Effector memory CD4-positive, alpha-beta T cell (primary cell): ENCODE data around the gene GRHL1.

ENCODE experiments used
- DNase-seq, 3 donors: peaks; one replicate each; pipeline ENCODE4 v3.0.0-alpha.2; 2020
- H3K27ac ChIP-seq: 2 replicates; pipeline ENCODE4 v1.7.0; 2013; ENCODE audit warnings: mild to moderate bottlenecking, low read length, moderate library complexity; ENCODE audit not compliant: insufficient read depth, poor library complexity, severe bottlenecking
- H3K27me3 ChIP-seq: replicated peaks from 2 replicates; pipeline ENCODE4 v1.7.0; 2013; ENCODE audit warnings: mild to moderate bottlenecking, low read length; ENCODE audit not compliant: insufficient read depth, control insufficient read depth, poor library complexity, severe bottlenecking
- H3K36me3 ChIP-seq: 2 replicates; pipeline ENCODE4 v1.7.0; 2013; ENCODE audit warnings: mild to moderate bottlenecking, low read length, moderate library complexity; ENCODE audit not compliant: control insufficient read depth, insufficient read depth
- H3K4me1 ChIP-seq: 2 replicates; pipeline ENCODE4 v1.7.0; 2013; ENCODE audit warnings: low read length, mild to moderate bottlenecking; ENCODE audit not compliant: control insufficient read depth, insufficient read depth, poor library complexity, severe bottlenecking
- H3K4me3 ChIP-seq: 2 replicates; pipeline ENCODE4 v1.7.0; 2013; ENCODE audit warnings: low read length, low read depth, mild to moderate bottlenecking; ENCODE audit not compliant: insufficient read depth, poor library complexity, severe bottlenecking
- H3K9me3 ChIP-seq: 2 replicates; pipeline ENCODE4 v1.7.0; 2013; ENCODE audit warnings: mild to moderate bottlenecking, low read length, moderate library complexity; ENCODE audit not compliant: control insufficient read depth

GRHL1 gene

GRCh38 chr2:9992427-9993187 is 41.1 kb downstream of the GRHL1 start:
- DNase-seq: no peak
- Histone ChIP-seq H3K9me3 (no peaks in the 10 kb centered on the region), H3K4me3 (no peak overlapping the region), H3K27ac (no peak overlapping the region), H3K4me1 (no peaks in the 10 kb centered on the region), H3K36me3 (no peaks in the 10 kb centered on the region), H3K27me3 (no peaks in the 10 kb centered on the region)

GRCh38 chr2:9993488-9994165 is 42.1 kb downstream of the GRHL1 start:
- Histone ChIP-seq H3K27me3 (no peaks in the 10 kb centered on the region), H3K9me3 (no peaks in the 10 kb centered on the region), H3K36me3 (no peaks in the 10 kb centered on the region), H3K4me1 (no peaks in the 10 kb centered on the region), H3K4me3 (no peak overlapping the region), H3K27ac (no peak overlapping the region)
- no peak for DNase-seq

DNA sequence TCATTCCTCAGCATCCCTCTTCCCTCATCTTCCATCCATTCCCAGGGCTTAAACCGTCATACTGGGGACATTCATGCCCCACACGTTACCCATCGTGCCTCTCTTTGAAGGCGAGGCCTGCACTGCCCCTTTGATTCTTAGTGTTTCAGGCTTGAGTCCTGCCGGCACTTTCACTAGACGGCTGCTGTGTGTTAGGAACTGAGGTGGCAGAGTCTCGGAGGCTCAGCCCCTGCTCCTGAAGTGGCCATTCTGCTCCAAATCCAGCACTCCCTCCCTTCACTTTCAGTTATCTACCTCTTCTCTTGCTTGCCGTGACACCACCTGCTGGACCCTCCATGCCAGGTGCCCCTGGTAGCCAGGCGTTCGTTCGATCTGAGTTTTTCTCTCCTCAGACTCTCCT is 43.0 kb downstream of the GRHL1 start:
- Histone ChIP-seq H3K36me3 (no peaks in the 10 kb centered on the region), H3K4me1 (no peaks in the 10 kb centered on the region), H3K9me3 (no peaks in the 10 kb centered on the region), H3K27me3 (no peaks in the 10 kb centered on the region), H3K27ac (no peak overlapping the region), H3K4me3 (no peak overlapping the region)
- no peak for DNase-seq

GRCh38 chr2:9995059-9995458 is 43.6 kb downstream of the GRHL1 start:
- DNase-seq: no peak
- no peaks in the 10 kb centered on the region for H3K36me3 ChIP-seq
- no peak overlapping the region for H3K27ac ChIP-seq
- no peaks in the 10 kb centered on the region for H3K9me3 ChIP-seq
- H3K4me3 ChIP-seq: no peak overlapping the region
- H3K27me3 ChIP-seq: no peaks in the 10 kb centered on the region
- H3K4me1 ChIP-seq: no peaks in the 10 kb centered on the region

GRCh38 chr2:9996321-9996720 is 44.8 kb downstream of the GRHL1 start:
- no peaks in the 10 kb centered on the region for H3K9me3 ChIP-seq
- no peak overlapping the region for H3K27ac ChIP-seq
- no peaks in the 10 kb centered on the region for H3K36me3 ChIP-seq
- no peak for DNase-seq
- no peaks in the 10 kb centered on the region for H3K27me3 ChIP-seq
- H3K4me3 ChIP-seq: no peak overlapping the region
- H3K4me1 ChIP-seq: no peaks in the 10 kb centered on the region

- DNase-seq: no peak
- no peak overlapping the region for H3K4me3 ChIP-seq
- no peaks in the 10 kb centered on the region for H3K36me3 ChIP-seq
- H3K27ac ChIP-seq: no peak overlapping the region
- H3K27me3 ChIP-seq: no peaks in the 10 kb centered on the region
- no peaks in the 10 kb centered on the region for H3K4me1 ChIP-seq
- no peaks in the 10 kb centered on the region for H3K9me3 ChIP-seq
These were observed 46.4 kb downstream of the GRHL1 start for GRCh38 chr2:9997936-9998335.

DNA sequence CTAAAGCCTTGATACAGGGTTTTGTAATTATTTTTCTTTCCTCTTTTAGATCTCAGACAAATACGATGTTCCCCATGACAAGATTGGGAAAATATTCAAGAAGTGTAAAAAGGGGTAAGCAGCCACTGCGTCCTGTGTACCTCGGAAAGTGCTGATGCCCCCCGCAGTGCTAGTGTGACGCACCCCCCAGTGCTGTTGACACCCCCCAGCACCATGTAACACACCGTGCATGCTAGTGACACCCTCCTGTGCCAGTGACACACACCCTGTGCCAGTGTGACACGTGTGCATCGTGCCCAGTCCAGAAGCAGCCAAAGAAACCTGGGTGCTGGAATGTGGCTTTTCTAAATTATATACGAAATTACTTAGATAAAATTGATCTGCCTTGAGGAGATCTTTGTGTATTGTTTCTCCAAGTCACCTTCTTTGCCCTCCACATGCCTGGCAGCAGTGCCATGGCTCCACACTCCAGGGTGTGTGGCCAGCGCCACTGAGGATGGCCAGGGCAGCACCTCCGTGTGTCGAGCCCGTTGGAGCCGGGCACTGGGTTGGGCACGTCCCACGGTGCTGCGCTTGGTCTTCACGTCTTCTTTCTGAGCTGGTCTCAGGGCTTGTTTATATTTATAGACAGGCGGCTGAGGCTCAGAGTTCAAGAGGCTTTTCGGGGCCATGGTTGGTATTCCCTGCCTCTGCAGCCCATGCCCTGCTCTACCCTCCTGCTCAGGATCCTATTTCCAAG is 47.6 kb downstream of the GRHL1 start:
- no peaks in the 10 kb centered on the region for H3K9me3 ChIP-seq
- H3K4me1 ChIP-seq: no peaks in the 10 kb centered on the region
- no peaks in the 10 kb centered on the region for H3K27me3 ChIP-seq
- H3K4me3 ChIP-seq: no peak overlapping the region
- no peak for DNase-seq
- H3K27ac ChIP-seq: no peak overlapping the region
- no peaks in the 10 kb centered on the region for H3K36me3 ChIP-seq

DNA sequence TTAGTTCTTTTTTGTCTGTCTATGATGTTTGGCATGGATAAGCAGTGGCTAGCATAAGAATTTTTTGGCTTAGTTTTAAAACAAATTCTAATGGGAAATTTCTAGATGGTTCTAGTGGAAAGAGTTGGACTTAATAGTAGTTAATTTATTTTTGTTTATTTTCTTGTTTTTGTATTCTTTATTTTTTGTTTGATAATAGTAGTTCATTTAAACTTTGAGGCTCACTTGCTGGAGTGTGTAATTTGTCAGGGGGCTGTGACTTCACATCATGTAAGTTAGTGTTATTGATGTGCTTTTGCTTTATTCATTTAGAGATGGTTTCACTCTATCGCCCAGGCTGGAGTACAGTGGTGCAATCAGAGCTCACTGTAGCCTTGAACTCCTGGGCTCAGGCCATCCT is 48.2 kb downstream of the GRHL1 start:
- DNase-seq: no peak
- Histone ChIP-seq H3K27ac (no peak overlapping the region), H3K36me3 (no peaks in the 10 kb centered on the region), H3K4me1 (no peaks in the 10 kb centered on the region), H3K4me3 (no peak overlapping the region), H3K27me3 (no peaks in the 10 kb centered on the region), H3K9me3 (no peaks in the 10 kb centered on the region)

DNA sequence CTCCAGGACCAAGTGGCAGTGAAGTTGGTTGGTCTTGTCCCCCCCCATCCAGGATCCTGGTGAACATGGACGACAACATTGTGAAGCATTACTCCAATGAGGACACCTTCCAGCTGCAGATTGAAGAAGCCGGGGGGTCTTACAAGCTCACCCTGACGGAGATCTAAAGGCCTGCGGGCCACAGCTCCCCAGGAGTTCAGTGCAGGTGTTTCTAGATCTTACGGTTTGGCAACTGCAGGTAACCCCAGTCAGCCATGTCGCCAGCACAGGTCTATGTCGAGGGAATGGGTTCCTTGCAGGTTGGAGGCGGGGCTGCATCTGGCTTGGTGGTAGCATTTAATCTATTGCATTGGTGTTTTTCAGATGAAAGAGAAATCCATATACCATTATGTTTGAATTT is 49.0 kb downstream of the GRHL1 start:
- no peaks in the 10 kb centered on the region for H3K36me3 ChIP-seq
- no peaks in the 10 kb centered on the region for H3K9me3 ChIP-seq
- DNase-seq: no peak
- H3K4me3 ChIP-seq: no peak overlapping the region
- no peak overlapping the region for H3K27ac ChIP-seq
- no peaks in the 10 kb centered on the region for H3K4me1 ChIP-seq
- no peaks in the 10 kb centered on the region for H3K27me3 ChIP-seq

DNA sequence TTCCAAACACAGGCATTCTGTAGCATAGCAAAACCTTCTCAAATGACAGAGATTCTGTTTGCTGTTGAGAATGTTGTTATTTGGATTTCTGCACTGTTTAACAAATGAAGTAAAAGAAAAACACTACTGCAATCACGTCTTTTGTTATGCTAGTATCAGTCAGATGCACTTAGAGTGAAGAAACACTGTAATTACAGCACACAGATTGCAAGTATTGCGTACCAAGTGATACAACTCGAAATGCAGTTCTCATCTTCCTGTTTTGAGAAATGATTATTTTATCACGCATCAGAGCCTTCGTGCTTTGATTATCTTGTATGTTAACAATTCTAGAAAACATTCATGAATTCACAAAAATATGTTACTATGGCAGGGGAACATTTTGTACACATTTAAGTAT is 50.1 kb downstream of the GRHL1 start:
- Histone ChIP-seq H3K9me3 (no peaks in the 10 kb centered on the region), H3K27ac (no peak overlapping the region), H3K4me1 (no peaks in the 10 kb centered on the region), H3K27me3 (no peaks in the 10 kb centered on the region), H3K4me3 (no peak overlapping the region), H3K36me3 (no peaks in the 10 kb centered on the region)
- no peak for DNase-seq
